Panc1 (cell line): Measurements from ENCODE around the gene GRIK4. TPM values are rescaled to one million over a fixed set of nuclear protein-coding genes. Genes with fewer than 3 reads are reported as not detected.

ENCODE experiments used
- ATAC-seq: fragments of 200-7000 bp; cut with Tn5 transposase; 2 replicates; pipeline ENCODE4 v1.9.1; 2020; ENCODE audit warnings: mild to moderate bottlenecking, moderate library complexity
- BruUV-seq: library from RNA; stranded (reverse); fragments of 400-500 nt; replicated peaks from 2 replicates; lab custom pipeline; 2021; lab: Mats Ljungman, UMichigan
- CTCF ChIA-PET: fragments of 300-600 bp; sonication (Branson Sonifier 250); formaldehyde crosslinking; loops from one replicate; lab custom pipeline; 2022; ENCODE audit warnings: antibody characterized with exemption; lab: Charles Lee
- POLR2A ChIA-PET: fragments of 300-600 bp; sonication (Branson Sonifier 250); formaldehyde crosslinking; loops from one replicate; lab custom pipeline; 2022; ENCODE audit warnings: antibody characterized with exemption; lab: Charles Lee
- DNase-seq: peaks from one replicate; pipeline ENCODE4 v3.0.0-alpha.2; 2010; ENCODE audit warnings: low read depth, low spot score
- H3K27ac ChIP-seq: 2 replicates; pipeline ENCODE4 v1.5.1; 2011; ENCODE audit warnings: mild to moderate bottlenecking, low read length, inconsistent platforms
- H3K27me3 ChIP-seq: fragments of 200-500 bp; sonication (Bioruptor generic); 2 replicates; pipeline ENCODE4 v1.6.0; 2014; ENCODE audit warnings: low read length, inconsistent platforms; ENCODE audit not compliant: control insufficient read depth, insufficient read depth
- H3K36me3 ChIP-seq: fragments of 200-500 bp; sonication (Bioruptor generic); 2 replicates; pipeline ENCODE4 v1.5.1; 2014; ENCODE audit warnings: inconsistent platforms, mild to moderate bottlenecking, low read length, moderate library complexity; ENCODE audit not compliant: control insufficient read depth, insufficient read depth
- H3K4me1 ChIP-seq: 2 replicates; pipeline ENCODE4 v1.5.1; 2011; ENCODE audit warnings: inconsistent platforms, mild to moderate bottlenecking, low read length, moderate library complexity; ENCODE audit not compliant: control insufficient read depth, insufficient read depth
- H3K4me3 ChIP-seq, 2 experiments: 2 replicates each; pipeline ENCODE4 v1.5.1; 2011 to 2012; ENCODE audit warnings: low read depth in 2 of 2, low read length in 2 of 2, mild to moderate bottlenecking in 2 of 2, inconsistent platforms in 1 of 2, moderate library complexity in 1 of 2
- H3K9me3 ChIP-seq: fragments of 200-500 bp; sonication (Bioruptor generic); 2 replicates; pipeline ENCODE4 v1.5.1; 2014; ENCODE audit warnings: low read depth, mild to moderate bottlenecking, inconsistent platforms, low read length, moderate library complexity; ENCODE audit not compliant: control insufficient read depth, insufficient read depth
- CTCF ChIP-seq: fragments of 450-650 bp; IDR thresholded peaks from 2 replicates; pipeline ENCODE4 v1.5.1; 2017; ENCODE audit warnings: mild to moderate bottlenecking
- POLR2AphosphoS5 ChIP-seq: IDR thresholded peaks from 2 replicates; pipeline ENCODE4 v1.6.1; 2012; ENCODE audit warnings: mild to moderate bottlenecking, low read depth, low read length, moderate library complexity
- REST ChIP-seq, 2 experiments: IDR thresholded peaks; 2 replicates each; pipeline ENCODE4 v1.6.1; 2011 to 2012; ENCODE audit warnings: low read depth in 2 of 2, control low read depth in 1 of 2, low read length in 1 of 2, mild to moderate bottlenecking in 1 of 2, moderate library complexity in 1 of 2; ENCODE audit not compliant: insufficient read depth in 1 of 2
- SIN3A ChIP-seq: IDR thresholded peaks from 2 replicates; pipeline ENCODE4 v1.6.1; 2012; ENCODE audit warnings: low read depth, mild to moderate bottlenecking, low read length, moderate library complexity, borderline replicate concordance; ENCODE audit not compliant: insufficient read depth
- TCF7L2 ChIP-seq: IDR thresholded peaks from 2 replicates; pipeline ENCODE4 v1.6.1; 2011; ENCODE audit warnings: mild to moderate bottlenecking, low read depth, low read length, inconsistent platforms
- in situ Hi-C: cut with HindIII; loops from 2 replicates; pipeline ENCODE4 v1.10.0; 2016; ENCODE audit warnings: low sequenced_read_pairs, low pct_unique_long_range_greater_than_20kb
- intact Hi-C: fragments of 100-400 bp; cut with micrococcal nuclease; formaldehyde crosslinking; loops from one replicate; pipeline ENCODE4 v1.10.0; 2022; ENCODE audit not compliant: unreplicated experiment
- total RNA-seq: library from RNA; stranded (reverse); gene quantifications from one replicate; pipeline ENCODE4 v1.2.1, GENCODE V29; 2021; ENCODE audit not compliant: unreplicated experiment

Gene GRIK4
- total RNA-seq, 1 experiment from 2014 or later, result 0.62 TPM

GRCh38 chr11:120571476-120571875, 59.9 kb downstream of the GRIK4 start:
- H3K36me3 ChIP-seq, result no peaks in the 10 kb centered on the region
- no TSS peak for BruUV-seq
- intact Hi-C loops (no loop called here), in situ Hi-C loops (no loop called here)
- H3K9me3 ChIP-seq, result no peaks in the 10 kb centered on the region
- no peak for TF ChIP-seq REST (IDR thresholded peaks at IDR 0.05; ENCODE audit: insufficient read depth in 1 of 2, low read depth in 2 of 2, low read length in 1 of 2)
- ATAC-seq (no peak), DNase-seq (no peak)
- H3K4me3 ChIP-seq, result no peak overlapping the region
- no peak overlapping the region for H3K27ac ChIP-seq
- H3K4me1 ChIP-seq, result no peaks in the 10 kb centered on the region
- H3K27me3 ChIP-seq, result peaks cover 2% of the 10 kb centered on the region; the same call in 1 of the 2 replicates
- ChIA-PET CTCF (no interaction called here), POLR2A (no interaction called here)

- Histone ChIP-seq H3K4me1 (no peaks in the 10 kb centered on the region), H3K27me3 (peaks cover 2% of the 10 kb centered on the region; the same call in 1 of the 2 replicates), H3K36me3 (no peaks in the 10 kb centered on the region), H3K4me3 (no peak overlapping the region), H3K27ac (no peak overlapping the region), H3K9me3 (no peaks in the 10 kb centered on the region)
- TF ChIP-seq SIN3A, result no peak
- TF ChIP-seq TCF7L2, result no peak
- no peak for TF ChIP-seq REST (IDR thresholded peaks at IDR 0.05; ENCODE audit: insufficient read depth in 1 of 2, low read depth in 2 of 2, low read length in 1 of 2)
- TF ChIP-seq POLR2AphosphoS5, result no peak
- TF ChIP-seq CTCF, result no peak
- in situ Hi-C loops (no loop called here), intact Hi-C loops (no loop called here)
- DNase-seq (no peak), ATAC-seq (no peak)
- no TSS peak for BruUV-seq
- ChIA-PET POLR2A (no interaction called here), CTCF (no interaction called here)
These were observed 62.3 kb downstream of the GRIK4 start for GRCh38 chr11:120573756-120574354.
